ENCODE results near the gene C2CD4B.
A peak's percentile ranks its signal among the peaks of the same experiment; 100 is the strongest.

The C2CD4B gene

GRCh38 chr15:62165104-62165792 lies at the start of gene C2CD4B:
TSS of gene C2CD4B (minus strand) at chr15:62165285. CDS start at chr15:62164984, 301 bp downstream.
- H3K36me3 ChIP-seq (ENCODE audit: insufficient read depth, low read length), result no peaks in the 10 kb centered on the region; the same call in 1 of the 2 replicates
- H3K9ac ChIP-seq (ENCODE audit: low read depth, low read length), result peak within 1 kb of the TSS; percentile 44; the same call in 1 of the 2 replicates
- H3K9me3 ChIP-seq (ENCODE audit: control insufficient read depth, insufficient read depth, low read length), result 0 out of 2 replicates have a peak, but pooled peaks cover 3% of the 10 kb centered on the region
- no peaks in the 10 kb centered on the region for H3K4me1 ChIP-seq (ENCODE audit: insufficient read depth, low read length)

- Histone ChIP-seq H3K9ac (ENCODE audit: low read depth, low read length) (no peak overlapping the region), H3K4me1 (ENCODE audit: insufficient read depth, low read length) (no peaks in the 10 kb centered on the region), H3K9me3 (ENCODE audit: control insufficient read depth, insufficient read depth, low read length) (peaks cover 14% of the 10 kb centered on the region), H3K36me3 (ENCODE audit: insufficient read depth, low read length) (no peaks in the 10 kb centered on the region)
These were observed 47.7 kb upstream of the C2CD4B start for GRCh38 chr15:62212741-62213140.

GRCh38 chr15:62211348-62211747 lies 46.3 kb upstream of the C2CD4B start:
- no peaks in the 10 kb centered on the region for H3K36me3 ChIP-seq (ENCODE audit: insufficient read depth, low read length)
- no peaks in the 10 kb centered on the region for H3K4me1 ChIP-seq (ENCODE audit: insufficient read depth, low read length)
- H3K9me3 ChIP-seq (ENCODE audit: control insufficient read depth, insufficient read depth, low read length), result peaks cover 8% of the 10 kb centered on the region; the same call in 1 of the 2 replicates
- no peak overlapping the region for H3K9ac ChIP-seq (ENCODE audit: low read depth, low read length)

- Histone ChIP-seq H3K9me3 (ENCODE audit: control insufficient read depth, insufficient read depth, low read length) (peaks cover 4% of the 10 kb centered on the region; the same call in 1 of the 2 replicates), H3K4me1 (ENCODE audit: insufficient read depth, low read length) (no peaks in the 10 kb centered on the region), H3K9ac (ENCODE audit: low read depth, low read length) (no peak overlapping the region), H3K36me3 (ENCODE audit: insufficient read depth, low read length) (no peaks in the 10 kb centered on the region)
These were observed 44.7 kb upstream of the C2CD4B start for GRCh38 chr15:62209821-62210220.

- H3K9me3 ChIP-seq (ENCODE audit: control insufficient read depth, insufficient read depth, low read length), result peaks cover 4% of the 10 kb centered on the region; the same call in 1 of the 2 replicates
- no peaks in the 10 kb centered on the region for H3K4me1 ChIP-seq (ENCODE audit: insufficient read depth, low read length)
- no peak overlapping the region for H3K9ac ChIP-seq (ENCODE audit: low read depth, low read length)
- no peaks in the 10 kb centered on the region for H3K36me3 ChIP-seq (ENCODE audit: insufficient read depth, low read length)
These were observed 44.2 kb upstream of the C2CD4B start for GRCh38 chr15:62209322-62209721.

GRCh38 chr15:62208884-62209283 lies 43.8 kb upstream of the C2CD4B start:
- H3K4me1 ChIP-seq (ENCODE audit: insufficient read depth, low read length), result no peaks in the 10 kb centered on the region
- H3K9me3 ChIP-seq (ENCODE audit: control insufficient read depth, insufficient read depth, low read length), result peaks cover 4% of the 10 kb centered on the region; the same call in 1 of the 2 replicates
- no peak overlapping the region for H3K9ac ChIP-seq (ENCODE audit: low read depth, low read length)
- H3K36me3 ChIP-seq (ENCODE audit: insufficient read depth, low read length), result no peaks in the 10 kb centered on the region

GRCh38 chr15:62208367-62208766 lies 43.3 kb upstream of the C2CD4B start:
- Histone ChIP-seq H3K9me3 (ENCODE audit: control insufficient read depth, insufficient read depth, low read length) (peaks cover 4% of the 10 kb centered on the region; the same call in 1 of the 2 replicates), H3K4me1 (ENCODE audit: insufficient read depth, low read length) (no peaks in the 10 kb centered on the region), H3K9ac (ENCODE audit: low read depth, low read length) (no peak overlapping the region), H3K36me3 (ENCODE audit: insufficient read depth, low read length) (no peaks in the 10 kb centered on the region)

GRCh38 chr15:62190675-62191074 lies 25.6 kb upstream of the C2CD4B start:
- no peak overlapping the region for H3K9ac ChIP-seq (ENCODE audit: low read depth, low read length)
- peaks cover 3% of the 10 kb centered on the region; the same call in 1 of the 2 replicates for H3K9me3 ChIP-seq (ENCODE audit: control insufficient read depth, insufficient read depth, low read length)
- no peaks in the 10 kb centered on the region for H3K36me3 ChIP-seq (ENCODE audit: insufficient read depth, low read length)
- H3K4me1 ChIP-seq (ENCODE audit: insufficient read depth, low read length), result no peaks in the 10 kb centered on the region

GRCh38 chr15:62190274-62190673 lies 25.2 kb upstream of the C2CD4B start:
- Histone ChIP-seq H3K4me1 (ENCODE audit: insufficient read depth, low read length) (no peaks in the 10 kb centered on the region), H3K9ac (ENCODE audit: low read depth, low read length) (no peak overlapping the region), H3K9me3 (ENCODE audit: control insufficient read depth, insufficient read depth, low read length) (peaks cover 3% of the 10 kb centered on the region; the same call in 1 of the 2 replicates), H3K36me3 (ENCODE audit: insufficient read depth, low read length) (no peaks in the 10 kb centered on the region)

GRCh38 chr15:62188744-62189143 lies 23.7 kb upstream of the C2CD4B start:
- Histone ChIP-seq H3K36me3 (ENCODE audit: insufficient read depth, low read length) (no peaks in the 10 kb centered on the region), H3K9me3 (ENCODE audit: control insufficient read depth, insufficient read depth, low read length) (peaks cover 3% of the 10 kb centered on the region; the same call in 1 of the 2 replicates), H3K4me1 (ENCODE audit: insufficient read depth, low read length) (no peaks in the 10 kb centered on the region), H3K9ac (ENCODE audit: low read depth, low read length) (no peak overlapping the region)

- no peaks in the 10 kb centered on the region for H3K36me3 ChIP-seq (ENCODE audit: insufficient read depth, low read length)
- H3K4me1 ChIP-seq (ENCODE audit: insufficient read depth, low read length), result no peaks in the 10 kb centered on the region
- no peak overlapping the region for H3K9ac ChIP-seq (ENCODE audit: low read depth, low read length)
- H3K9me3 ChIP-seq (ENCODE audit: control insufficient read depth, insufficient read depth, low read length), result peaks cover 3% of the 10 kb centered on the region; the same call in 1 of the 2 replicates
These were observed 22.8 kb upstream of the C2CD4B start for GRCh38 chr15:62187910-62188309.

- Histone ChIP-seq H3K36me3 (ENCODE audit: insufficient read depth, low read length) (no peaks in the 10 kb centered on the region), H3K4me1 (ENCODE audit: insufficient read depth, low read length) (no peaks in the 10 kb centered on the region), H3K9me3 (ENCODE audit: control insufficient read depth, insufficient read depth, low read length) (peaks cover 3% of the 10 kb centered on the region; the same call in 1 of the 2 replicates)
These were observed 22.3 kb upstream of the C2CD4B start for GRCh38 chr15:62187425-62187824.

GRCh38 chr15:62186578-62186977 lies 21.5 kb upstream of the C2CD4B start:
- H3K4me1 ChIP-seq (ENCODE audit: insufficient read depth, low read length), result no peaks in the 10 kb centered on the region

More at GRCh38 chr15:62187425-62187824, 22.3 kb upstream of the C2CD4B start:
- H3K9ac ChIP-seq (ENCODE audit: low read depth, low read length), result no peak overlapping the region

GRCh38 chr15:62183130-62183529 lies 18.0 kb upstream of the C2CD4B start:
- H3K9ac ChIP-seq (ENCODE audit: low read depth, low read length), result no peak overlapping the region
- no peaks in the 10 kb centered on the region for H3K36me3 ChIP-seq (ENCODE audit: insufficient read depth, low read length)
- peaks cover 3% of the 10 kb centered on the region; the same call in 1 of the 2 replicates for H3K9me3 ChIP-seq (ENCODE audit: control insufficient read depth, insufficient read depth, low read length)
- H3K4me1 ChIP-seq (ENCODE audit: insufficient read depth, low read length), result no peaks in the 10 kb centered on the region

More at GRCh38 chr15:62186578-62186977, 21.5 kb upstream of the C2CD4B start:
- Histone ChIP-seq H3K36me3 (ENCODE audit: insufficient read depth, low read length) (no peaks in the 10 kb centered on the region), H3K9me3 (ENCODE audit: control insufficient read depth, insufficient read depth, low read length) (peaks cover 3% of the 10 kb centered on the region; the same call in 1 of the 2 replicates), H3K9ac (ENCODE audit: low read depth, low read length) (no peak overlapping the region)

GRCh38 chr15:62173215-62173614 lies 8.1 kb upstream of the C2CD4B start:
- no peaks in the 10 kb centered on the region for H3K36me3 ChIP-seq (ENCODE audit: insufficient read depth, low read length)
- H3K9me3 ChIP-seq (ENCODE audit: control insufficient read depth, insufficient read depth, low read length), result no peaks in the 10 kb centered on the region
- H3K9ac ChIP-seq (ENCODE audit: low read depth, low read length), result no peak overlapping the region
- H3K4me1 ChIP-seq (ENCODE audit: insufficient read depth, low read length), result no peaks in the 10 kb centered on the region
